ENCODE measurements around the gene TMEM82.

The TMEM82 gene

GRCh38 chr1:15762546-15762945, 20.2 kb downstream of the TMEM82 start:
- POLR2A ChIA-PET (ENCODE audit: low non-redundant PET): interaction anchor here (0.7 kb wide), 1 partner anchor 30 kb away, joined by 3 read pairs; no protein-coding TSS in a partner anchor
- DNase-seq (ENCODE audit: low spot score): no peak

GRCh38 chr1:15764269-15764764, 22.0 kb downstream of the TMEM82 start:
- ChIA-PET CTCF (no interaction called here), POLR2A (ENCODE audit: low non-redundant PET) (no interaction called here)
- TF ChIP-seq, protein P1, sequence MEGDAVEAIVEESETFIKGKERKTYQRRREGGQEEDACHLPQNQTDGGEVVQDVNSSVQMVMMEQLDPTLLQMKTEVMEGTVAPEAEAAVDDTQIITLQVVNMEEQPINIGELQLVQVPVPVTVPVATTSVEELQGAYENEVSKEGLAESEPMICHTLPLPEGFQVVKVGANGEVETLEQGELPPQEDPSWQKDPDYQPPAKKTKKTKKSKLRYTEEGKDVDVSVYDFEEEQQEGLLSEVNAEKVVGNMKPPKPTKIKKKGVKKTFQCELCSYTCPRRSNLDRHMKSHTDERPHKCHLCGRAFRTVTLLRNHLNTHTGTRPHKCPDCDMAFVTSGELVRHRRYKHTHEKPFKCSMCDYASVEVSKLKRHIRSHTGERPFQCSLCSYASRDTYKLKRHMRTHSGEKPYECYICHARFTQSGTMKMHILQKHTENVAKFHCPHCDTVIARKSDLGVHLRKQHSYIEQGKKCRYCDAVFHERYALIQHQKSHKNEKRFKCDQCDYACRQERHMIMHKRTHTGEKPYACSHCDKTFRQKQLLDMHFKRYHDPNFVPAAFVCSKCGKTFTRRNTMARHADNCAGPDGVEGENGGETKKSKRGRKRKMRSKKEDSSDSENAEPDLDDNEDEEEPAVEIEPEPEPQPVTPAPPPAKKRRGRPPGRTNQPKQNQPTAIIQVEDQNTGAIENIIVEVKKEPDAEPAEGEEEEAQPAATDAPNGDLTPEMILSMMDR (conservative IDR thresholded peaks at IDR 0.05; ENCODE audit: low read depth): no peak
- peak; percentile 83 for DNase-seq (ENCODE audit: low spot score)
- peak overlapping the region; percentile 98 for H3K27ac ChIP-seq

More at GRCh38 chr1:15762546-15762945, 20.2 kb downstream of the TMEM82 start:
- peak overlapping the region; percentile 98 for H3K27ac ChIP-seq
- CTCF ChIA-PET: no interaction called here
- TF ChIP-seq, protein P1 (conservative IDR thresholded peaks at IDR 0.05; ENCODE audit: low read depth): no peak

GRCh38 chr1:15764890-15765289, 22.6 kb downstream of the TMEM82 start:
- TF ChIP-seq, protein P1 (conservative IDR thresholded peaks at IDR 0.05; ENCODE audit: low read depth): no peak
- POLR2A ChIA-PET (ENCODE audit: low non-redundant PET): interaction anchor here (0.6 kb wide), 1 partner anchor 162 kb away, joined by 3 read pairs; no protein-coding TSS in a partner anchor
- no peak for DNase-seq (ENCODE audit: low spot score)
- H3K27ac ChIP-seq: peak overlapping the region; percentile 98
- CTCF ChIA-PET: no interaction called here

DNA sequence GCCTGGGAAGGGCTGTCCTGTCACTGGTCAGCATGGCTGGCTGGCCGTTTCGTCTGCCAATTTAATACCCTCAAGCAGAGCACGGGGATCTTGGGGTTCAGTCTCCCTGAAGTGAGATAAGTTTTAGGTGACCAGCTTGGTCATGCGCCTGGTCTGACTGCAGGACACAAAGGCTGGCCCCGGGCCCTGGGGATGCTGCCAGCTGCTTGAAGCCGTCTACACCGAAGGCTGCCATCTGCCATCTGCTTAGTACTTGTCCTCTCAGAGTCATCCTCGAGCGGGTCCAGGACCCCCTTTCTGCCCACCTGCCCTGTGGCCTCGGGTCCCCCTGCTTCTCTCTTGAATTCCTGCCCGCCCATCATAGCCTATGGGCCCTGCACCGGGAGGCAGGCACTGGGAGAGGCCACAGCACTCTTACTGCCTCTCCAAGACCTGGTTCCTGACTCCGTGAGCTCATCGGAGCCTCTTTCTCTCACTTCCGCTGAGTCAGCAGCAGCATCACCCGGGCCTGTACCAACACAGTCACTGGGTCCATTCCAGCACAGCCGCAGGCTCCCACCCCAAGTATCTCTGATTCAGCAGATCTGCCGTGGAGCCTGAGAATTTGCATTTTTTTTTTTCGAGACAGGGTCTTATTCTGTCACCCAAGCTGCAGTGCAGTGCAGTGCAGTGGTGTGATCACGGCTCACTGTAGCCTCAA, 23.3 kb downstream of the TMEM82 start:
- peak; percentile 97 for DNase-seq (ENCODE audit: low spot score)

DNA sequence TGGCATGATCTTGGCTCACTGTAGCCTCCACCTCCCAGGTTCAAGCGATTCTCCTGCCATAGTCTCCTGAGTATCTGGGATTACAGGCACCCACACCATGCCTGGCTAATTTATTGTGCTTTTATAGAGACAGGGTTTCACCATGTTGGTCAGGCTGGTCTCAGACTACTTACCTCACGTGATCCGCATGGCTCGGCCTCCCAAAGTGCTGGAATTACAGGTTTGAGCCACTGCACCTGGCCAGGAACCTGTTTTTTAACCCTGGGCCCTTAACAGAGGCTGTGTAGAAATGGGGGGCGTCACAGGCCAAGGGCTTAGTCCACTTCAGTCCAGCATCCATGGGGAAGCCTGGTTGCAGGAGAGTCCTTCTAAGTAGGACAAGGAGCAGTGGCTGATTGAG, 25.6 kb downstream of the TMEM82 start:
- peak overlapping the region; percentile 98 for H3K27ac ChIP-seq
- POLR2A ChIA-PET (ENCODE audit: low non-redundant PET): no interaction called here
- CTCF ChIA-PET: no interaction called here
- TF ChIP-seq, protein P1 (conservative IDR thresholded peaks at IDR 0.05; ENCODE audit: low read depth): no peak
- DNase-seq (ENCODE audit: low spot score): no peak

More for the DNA sequence above, 23.3 kb downstream of the TMEM82 start:
- peak overlapping the region; percentile 98 for H3K27ac ChIP-seq
- TF ChIP-seq, protein P1 (conservative IDR thresholded peaks at IDR 0.05; ENCODE audit: low read depth): no peak
- ChIA-PET POLR2A (ENCODE audit: low non-redundant PET) (interaction anchor here (0.5 kb wide), 1 partner anchor 68 kb away, joined by 5 read pairs; no protein-coding TSS in a partner anchor), CTCF (no interaction called here)

GRCh38 chr1:15768388-15768787, 26.1 kb downstream of the TMEM82 start:
- ChIA-PET CTCF (no interaction called here), POLR2A (ENCODE audit: low non-redundant PET) (no interaction called here)
- TF ChIP-seq, protein P1 (conservative IDR thresholded peaks at IDR 0.05; ENCODE audit: low read depth): no peak
- no peak for DNase-seq (ENCODE audit: low spot score)
- peak overlapping the region; percentile 98 for H3K27ac ChIP-seq

All from RWPE1 (cell line).